ENCODE results near the gene SLC24A3.

DNA sequence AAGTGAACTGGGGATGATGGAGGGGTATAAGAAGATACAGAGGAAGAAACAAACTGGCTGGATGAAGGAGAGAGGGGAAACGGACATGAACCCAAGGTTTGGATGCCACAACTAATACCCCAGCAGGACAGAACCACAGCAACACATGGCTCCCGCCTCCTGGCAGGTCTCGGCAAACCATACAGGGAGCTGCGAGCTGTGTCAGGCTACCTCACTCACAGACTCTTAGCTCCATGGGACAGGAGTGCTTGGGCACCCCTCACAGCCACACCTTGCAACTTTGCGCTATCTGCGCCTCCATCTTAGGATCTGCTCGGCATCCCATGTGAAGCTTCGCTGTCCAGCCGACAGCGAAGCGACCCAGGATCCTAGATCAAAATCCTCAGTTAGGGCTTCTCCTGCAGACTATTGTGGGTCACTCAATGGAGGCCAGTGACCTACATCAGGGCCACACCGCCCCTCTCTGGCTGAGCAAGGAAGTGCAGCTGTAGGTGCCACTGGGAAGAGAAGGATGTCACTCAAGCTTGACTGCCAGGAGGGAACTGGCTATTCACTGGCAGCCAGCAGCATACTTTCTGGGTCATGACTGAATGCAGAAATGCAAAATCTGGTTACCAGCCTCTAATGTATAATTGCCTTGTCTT, 371.2 kb downstream of the SLC24A3 start:
- TF ChIP-seq EZH2 (IDR thresholded peaks at IDR 0.05; ENCODE audit: insufficient read depth, poor library complexity, severe bottlenecking) (no peak), EZH2phosphoT487 (IDR thresholded peaks at IDR 0.05; ENCODE audit: insufficient read depth, low read depth) (no peak)
